Spleen (tissue), 7 donors: ENCODE measurements around the gene SLC22A15.

ENCODE experiments used
- POLR2A ChIP-seq, 3 donors: fragments of 450-650 bp; IDR thresholded peaks; one replicate each; pipeline ENCODE4 v1.5.1; 2017; ENCODE audit warnings: antibody characterized with exemption in 3 of 3, mild to moderate bottlenecking in 1 of 3
- TF ChIP-seq, protein P1 (sequence below), 11 experiments: fragments of 200-600 bp in 7 of 11; fragments of 450-650 bp in 4 of 11; sonication (generic) in 4 of 11; IDR thresholded peaks in 8 of 11; conservative IDR thresholded peaks in 3 of 11; 1 replicate in 7 of 11; 2 replicates in 4 of 11; pipeline versions ENCODE4 v1.4.0 to v1.8.0; 2016 to 2021; ENCODE audit warnings: antibody characterized with exemption in 11 of 11, inconsistent platforms in 4 of 11, mild to moderate bottlenecking in 1 of 11
- donor health status: DM: no; HTN: no; CAD: no; lungs with moderate emphysema.
- donor health status: DM: no; HTN: no; CAD: no.
- donor health status: DM: no; HTN: no; CAD: no.

- TF ChIP-seq, protein P1, sequence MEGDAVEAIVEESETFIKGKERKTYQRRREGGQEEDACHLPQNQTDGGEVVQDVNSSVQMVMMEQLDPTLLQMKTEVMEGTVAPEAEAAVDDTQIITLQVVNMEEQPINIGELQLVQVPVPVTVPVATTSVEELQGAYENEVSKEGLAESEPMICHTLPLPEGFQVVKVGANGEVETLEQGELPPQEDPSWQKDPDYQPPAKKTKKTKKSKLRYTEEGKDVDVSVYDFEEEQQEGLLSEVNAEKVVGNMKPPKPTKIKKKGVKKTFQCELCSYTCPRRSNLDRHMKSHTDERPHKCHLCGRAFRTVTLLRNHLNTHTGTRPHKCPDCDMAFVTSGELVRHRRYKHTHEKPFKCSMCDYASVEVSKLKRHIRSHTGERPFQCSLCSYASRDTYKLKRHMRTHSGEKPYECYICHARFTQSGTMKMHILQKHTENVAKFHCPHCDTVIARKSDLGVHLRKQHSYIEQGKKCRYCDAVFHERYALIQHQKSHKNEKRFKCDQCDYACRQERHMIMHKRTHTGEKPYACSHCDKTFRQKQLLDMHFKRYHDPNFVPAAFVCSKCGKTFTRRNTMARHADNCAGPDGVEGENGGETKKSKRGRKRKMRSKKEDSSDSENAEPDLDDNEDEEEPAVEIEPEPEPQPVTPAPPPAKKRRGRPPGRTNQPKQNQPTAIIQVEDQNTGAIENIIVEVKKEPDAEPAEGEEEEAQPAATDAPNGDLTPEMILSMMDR (IDR thresholded peaks at IDR 0.05 in 8 of 11, conservative IDR thresholded peaks at IDR 0.05 in 3 of 11), result no peak
- no peak for TF ChIP-seq POLR2A (IDR thresholded peaks at IDR 0.05)
Measured at GRCh38 chr1:115933625-115934024, 42.7 kb upstream of the SLC22A15 start.
